Hepatocyte (in vitro differentiated cells): ENCODE data around the gene WASF2.

Experiments used
- EZH2 ChIP-seq: fragments of 200-600 bp; sonication (generic); IDR thresholded peaks from 2 replicates; pipeline ENCODE4 v1.6.1; 2016; ENCODE audit warnings: antibody characterized with exemption, mild to moderate bottlenecking, borderline replicate concordance
- EZH2phosphoT487 ChIP-seq: fragments of 200-600 bp; sonication (generic); IDR thresholded peaks from one replicate; pipeline ENCODE4 v1.6.1; 2018; ENCODE audit warnings: antibody characterized with exemption, mild to moderate bottlenecking, low read depth, moderate library complexity; ENCODE audit not compliant: unreplicated experiment, severe bottlenecking
- TF ChIP-seq, protein P1 (sequence below): fragments of 200-600 bp; sonication (generic); IDR thresholded peaks from 2 replicates; pipeline ENCODE4 v1.5.1; 2016; ENCODE audit warnings: antibody characterized with exemption, mild to moderate bottlenecking; ENCODE audit not compliant: poor library complexity

DNA sequence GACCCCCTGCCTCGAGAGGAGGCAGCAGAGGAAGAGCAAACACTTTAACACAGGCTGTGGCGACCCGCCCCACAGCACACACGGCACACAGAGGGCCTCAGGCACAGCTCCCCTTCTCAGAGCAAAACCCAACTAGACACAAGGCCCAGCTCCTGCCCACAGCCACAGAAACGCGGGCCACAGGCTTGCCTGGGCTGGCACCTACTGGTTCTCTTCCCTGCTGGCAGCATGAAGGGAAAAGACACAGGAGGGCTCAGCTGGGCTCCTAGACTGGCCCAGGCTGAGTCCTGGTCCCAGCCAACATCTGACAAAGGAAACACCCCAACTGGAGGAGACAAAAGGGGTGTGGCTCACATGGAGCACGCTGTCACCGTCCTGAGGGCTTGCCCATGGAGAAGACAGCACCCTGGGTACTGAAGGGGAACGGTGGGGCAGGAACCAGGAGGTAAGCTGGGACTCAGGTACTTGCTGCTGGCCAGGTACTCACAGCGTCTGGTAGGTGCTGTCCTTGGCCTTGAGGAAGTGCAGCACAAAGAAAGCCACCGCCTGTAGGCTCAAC lies 110.3 kb downstream of the WASF2 start:
- TF ChIP-seq EZH2phosphoT487: no peak
- TF ChIP-seq, protein P1, sequence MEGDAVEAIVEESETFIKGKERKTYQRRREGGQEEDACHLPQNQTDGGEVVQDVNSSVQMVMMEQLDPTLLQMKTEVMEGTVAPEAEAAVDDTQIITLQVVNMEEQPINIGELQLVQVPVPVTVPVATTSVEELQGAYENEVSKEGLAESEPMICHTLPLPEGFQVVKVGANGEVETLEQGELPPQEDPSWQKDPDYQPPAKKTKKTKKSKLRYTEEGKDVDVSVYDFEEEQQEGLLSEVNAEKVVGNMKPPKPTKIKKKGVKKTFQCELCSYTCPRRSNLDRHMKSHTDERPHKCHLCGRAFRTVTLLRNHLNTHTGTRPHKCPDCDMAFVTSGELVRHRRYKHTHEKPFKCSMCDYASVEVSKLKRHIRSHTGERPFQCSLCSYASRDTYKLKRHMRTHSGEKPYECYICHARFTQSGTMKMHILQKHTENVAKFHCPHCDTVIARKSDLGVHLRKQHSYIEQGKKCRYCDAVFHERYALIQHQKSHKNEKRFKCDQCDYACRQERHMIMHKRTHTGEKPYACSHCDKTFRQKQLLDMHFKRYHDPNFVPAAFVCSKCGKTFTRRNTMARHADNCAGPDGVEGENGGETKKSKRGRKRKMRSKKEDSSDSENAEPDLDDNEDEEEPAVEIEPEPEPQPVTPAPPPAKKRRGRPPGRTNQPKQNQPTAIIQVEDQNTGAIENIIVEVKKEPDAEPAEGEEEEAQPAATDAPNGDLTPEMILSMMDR: no peak
- TF ChIP-seq EZH2: no peak
